Activated CD4-positive, alpha-beta T cell treated with anti-CD3 and anti-CD28 coated beads, Interleukin-2, amount 50 U/mL, for 24 hours (primary cell): ENCODE results near the gene NCOA6.
"Not testable (repeated sequence)": the region's sequence is repeated elsewhere in the genome, so short reads cannot be mapped to it uniquely, and the experiment has no call there.

ENCODE experiments used
- DNase-seq, 2 donors: peaks; one replicate each; pipeline ENCODE4 v3.0.0-alpha.2; 2020; ENCODE audit warnings: low read depth in 1 of 2, low spot score in 1 of 2

NCOA6 gene

DNA sequence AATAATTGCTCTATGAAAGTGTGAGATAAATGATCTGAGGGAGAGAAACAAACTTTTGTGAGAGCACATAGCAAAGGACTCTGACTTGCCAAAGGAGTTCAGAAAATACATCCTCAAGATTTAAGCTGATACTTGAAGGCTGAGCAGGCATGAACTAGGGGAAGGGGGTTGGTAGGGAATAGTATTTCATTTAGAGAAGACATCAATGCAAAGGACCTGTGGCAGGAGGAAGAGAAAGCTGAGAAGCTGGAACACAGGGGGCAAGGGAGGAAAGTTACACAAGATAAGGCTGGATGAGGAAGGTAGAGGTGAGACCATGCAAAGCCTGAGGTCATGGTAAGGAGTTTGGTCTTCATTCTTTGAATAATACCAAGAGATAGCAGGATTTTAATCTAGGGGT lies 50.6 kb downstream of the NCOA6 start:
- DNase-seq: no peak

DNA sequence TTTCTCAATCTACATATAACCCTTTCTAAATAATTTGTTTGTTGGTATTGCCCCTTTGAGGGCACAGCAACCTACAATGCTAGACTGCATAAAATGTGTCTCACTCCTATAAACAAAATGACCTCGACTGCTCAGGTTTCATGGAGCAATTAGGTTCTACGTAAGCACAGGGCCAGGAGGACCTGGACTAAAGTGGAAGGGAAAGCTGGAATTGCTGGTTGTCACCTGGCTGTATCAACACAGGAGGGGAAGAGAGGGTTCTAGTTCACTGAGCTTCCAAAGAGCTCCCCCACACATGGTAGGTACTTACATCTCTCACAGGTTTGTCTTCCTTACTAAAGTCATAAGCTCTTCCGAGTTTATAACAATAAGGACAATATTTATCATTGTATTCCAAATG lies 51.0 kb downstream of the NCOA6 start:
- DNase-seq: no peak

DNA sequence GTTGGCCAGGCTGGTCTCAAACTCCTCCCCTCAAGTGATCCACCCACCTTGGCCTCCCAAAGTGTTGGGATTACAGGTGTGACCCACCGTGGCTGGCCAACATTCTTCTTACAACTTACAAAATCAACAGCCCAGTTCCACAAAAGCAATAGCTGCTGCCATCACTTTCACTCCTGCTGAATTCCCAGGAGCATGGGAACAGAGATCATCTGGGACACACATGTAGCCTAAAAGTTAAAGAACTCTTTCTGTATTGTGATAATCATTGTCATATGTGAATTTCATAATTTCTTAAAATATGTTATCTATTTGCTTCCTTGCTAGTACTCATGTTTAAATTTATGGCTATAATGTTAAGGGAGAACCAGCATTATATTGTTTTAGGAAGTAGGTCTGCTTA lies 51.7 kb downstream of the NCOA6 start:
- DNase-seq: no peak

DNA sequence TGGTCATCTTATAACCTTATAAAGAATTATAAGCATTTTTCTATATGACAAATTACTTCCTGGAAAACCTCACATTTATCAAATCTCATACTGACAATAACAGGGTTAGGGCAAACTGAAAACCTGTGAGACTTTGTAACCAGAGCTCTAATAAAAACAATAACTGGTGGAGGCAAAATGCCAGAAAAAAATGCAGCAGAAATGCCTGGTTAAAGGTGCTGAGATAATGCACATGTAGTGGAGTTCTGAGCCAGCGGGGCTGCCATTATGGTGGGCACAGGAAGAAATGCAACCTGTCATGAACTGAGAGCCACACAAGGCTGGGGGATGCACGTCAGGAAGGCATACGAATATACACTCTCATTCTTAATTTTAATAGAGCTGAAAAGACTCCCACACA lies 53.0 kb downstream of the NCOA6 start:
- DNase-seq: no peak

DNA sequence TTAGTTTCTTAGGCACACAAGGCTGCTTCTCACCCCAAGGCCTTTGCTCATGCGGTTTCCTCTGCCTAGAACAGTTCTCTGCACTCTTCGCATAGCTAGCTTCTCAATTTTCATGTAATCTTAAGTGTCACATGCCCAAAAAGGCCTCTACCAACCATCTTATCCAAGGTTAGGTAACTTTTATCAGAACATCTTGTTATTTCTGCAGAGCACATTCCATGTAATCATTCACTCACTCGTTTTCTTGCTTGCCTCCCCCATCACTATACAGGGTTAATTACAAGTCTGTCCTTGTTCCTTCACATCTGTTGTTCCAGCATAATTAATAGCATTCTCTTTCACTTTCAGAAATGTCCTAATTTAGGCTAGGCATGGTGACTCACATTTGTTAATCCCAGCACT lies 53.8 kb downstream of the NCOA6 start:
- DNase-seq: no peak

DNA sequence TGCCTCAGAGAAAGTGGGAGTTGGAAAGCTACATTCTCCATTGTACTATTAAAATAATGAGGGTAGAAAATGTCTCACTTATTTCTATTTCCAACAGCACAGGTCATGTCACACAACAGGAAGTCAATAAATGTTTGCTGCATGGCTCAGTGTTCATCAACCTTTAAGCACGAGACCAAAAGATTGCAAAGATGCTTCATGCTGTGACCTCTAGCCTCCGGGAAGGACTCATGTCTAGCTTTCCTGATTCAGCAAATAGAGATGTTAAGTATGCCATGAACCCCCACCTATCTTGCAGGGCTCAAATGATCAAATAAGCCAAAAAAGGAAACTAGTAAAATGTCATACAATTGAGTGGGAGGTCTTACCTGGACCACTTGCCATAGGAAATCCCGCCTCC lies 57.4 kb downstream of the NCOA6 start:
- DNase-seq: no peak

DNA sequence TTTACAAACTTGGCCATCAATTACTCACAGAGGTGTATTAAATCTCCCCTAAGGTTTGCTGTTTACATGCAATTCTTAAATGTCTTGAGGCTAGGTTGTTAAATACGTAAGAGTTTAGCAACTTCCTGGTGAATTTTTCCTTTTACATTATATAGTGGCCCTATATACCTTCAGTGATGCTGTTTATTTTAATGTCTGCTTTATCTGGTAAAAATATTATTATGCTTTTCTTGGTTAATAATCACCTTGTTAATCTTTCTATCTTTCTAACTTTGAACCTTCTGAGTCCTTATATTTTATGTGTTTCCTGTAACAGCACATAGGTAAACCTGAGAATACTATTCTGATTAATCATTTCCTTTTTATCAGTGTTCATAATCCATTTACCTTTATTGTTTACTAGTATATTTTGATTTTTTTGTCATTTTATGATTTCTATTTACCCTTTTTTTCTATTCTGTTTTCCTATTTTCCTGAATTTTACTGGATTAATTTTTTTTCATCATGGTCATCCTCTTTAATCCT lies 63.4 kb downstream of the NCOA6 start:
- no peak for DNase-seq

DNA sequence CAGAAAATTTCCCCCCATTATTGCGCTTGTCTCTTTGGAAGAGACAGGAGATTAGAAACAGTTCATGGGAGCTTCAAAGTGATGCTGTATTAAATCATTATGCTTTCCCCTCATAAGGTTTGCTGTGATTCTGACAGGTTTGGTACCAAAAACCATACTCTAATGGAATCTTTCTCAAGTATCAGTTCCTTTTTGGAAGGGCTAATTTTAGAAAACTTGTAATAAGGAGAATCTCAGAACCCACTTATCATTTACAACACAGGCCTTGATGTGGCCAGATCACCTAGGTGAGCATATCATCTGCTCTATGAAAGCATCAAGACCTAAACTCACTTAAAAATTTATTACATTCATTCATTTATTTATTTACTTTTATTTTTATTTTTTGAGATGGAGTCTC lies 70.1 kb downstream of the NCOA6 start:
- no peak for DNase-seq

DNA sequence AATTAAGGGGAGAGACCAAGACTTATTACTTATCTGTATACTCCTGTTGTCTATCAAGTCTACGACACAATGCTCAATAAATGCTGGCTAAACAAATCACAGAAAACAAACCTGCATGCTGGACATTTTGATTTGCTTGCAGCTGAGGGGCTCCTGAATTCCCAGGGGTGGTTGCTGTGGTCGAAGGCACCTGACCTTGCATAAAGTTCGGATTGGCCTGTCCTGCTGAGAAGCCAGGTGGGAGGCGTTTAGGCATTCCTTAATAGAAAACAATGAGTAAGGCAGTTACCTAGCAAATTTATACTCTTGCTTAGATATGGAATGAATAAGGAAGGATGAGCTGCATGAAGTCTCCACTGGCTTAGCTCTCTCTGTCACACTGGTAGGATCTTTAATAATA lies 70.8 kb downstream of the NCOA6 start:
- DNase-seq: no peak

DNA sequence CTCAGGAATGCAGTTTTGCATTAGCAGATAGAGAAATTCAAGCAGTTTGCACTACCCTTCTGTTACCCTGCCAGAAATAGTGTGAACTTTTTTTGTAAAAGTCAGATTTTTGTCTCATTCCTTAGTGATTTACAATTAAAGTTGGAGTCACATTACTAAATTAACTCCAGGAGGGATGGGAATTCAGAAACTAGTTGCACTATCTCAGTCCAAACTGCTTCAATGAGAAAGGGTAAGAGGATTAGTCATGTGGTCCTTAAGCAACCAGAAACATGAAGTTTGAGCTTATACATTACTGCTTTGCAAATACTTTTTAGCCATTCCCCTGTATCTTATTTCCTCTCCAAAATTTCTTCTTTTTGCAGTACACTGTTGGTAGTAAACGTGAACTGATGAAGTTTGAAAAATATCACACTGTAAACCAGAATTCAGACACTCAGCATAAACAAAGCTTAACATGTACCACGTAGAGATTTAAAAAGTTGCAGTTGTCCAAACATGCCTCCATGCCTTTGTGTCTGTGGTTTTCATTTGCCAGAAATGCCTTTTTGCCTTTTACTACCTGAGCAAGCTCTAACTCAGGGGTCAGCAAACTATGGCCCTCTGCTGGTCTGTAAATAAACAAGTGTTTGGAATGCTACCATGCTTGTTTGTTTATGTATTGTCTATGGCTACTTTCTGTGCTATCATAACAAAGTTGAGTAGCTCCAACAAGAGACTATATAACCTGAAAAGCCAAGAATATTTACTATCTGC lies 71.6 kb downstream of the NCOA6 start:
- no peak for DNase-seq

DNA sequence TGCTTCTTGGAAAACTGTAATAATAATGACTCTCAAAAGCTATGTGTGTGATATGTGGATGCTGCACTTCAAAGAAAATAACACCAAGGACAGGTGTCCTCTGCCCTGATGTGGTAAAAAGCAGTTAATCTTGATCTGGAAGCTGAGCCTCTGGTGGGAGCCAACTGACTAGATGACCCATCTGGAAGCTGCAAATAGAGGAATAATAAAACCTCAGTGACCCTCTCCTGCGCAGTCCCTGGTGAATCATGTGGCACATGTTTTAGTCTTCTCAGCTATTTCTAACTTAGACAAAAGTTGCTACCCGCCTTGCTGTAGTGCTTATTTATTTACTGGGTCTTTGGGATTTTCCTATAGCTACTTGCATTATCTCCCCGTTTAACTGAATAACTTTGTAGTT lies 74.0 kb downstream of the NCOA6 start:
- DNase-seq: no peak

DNA sequence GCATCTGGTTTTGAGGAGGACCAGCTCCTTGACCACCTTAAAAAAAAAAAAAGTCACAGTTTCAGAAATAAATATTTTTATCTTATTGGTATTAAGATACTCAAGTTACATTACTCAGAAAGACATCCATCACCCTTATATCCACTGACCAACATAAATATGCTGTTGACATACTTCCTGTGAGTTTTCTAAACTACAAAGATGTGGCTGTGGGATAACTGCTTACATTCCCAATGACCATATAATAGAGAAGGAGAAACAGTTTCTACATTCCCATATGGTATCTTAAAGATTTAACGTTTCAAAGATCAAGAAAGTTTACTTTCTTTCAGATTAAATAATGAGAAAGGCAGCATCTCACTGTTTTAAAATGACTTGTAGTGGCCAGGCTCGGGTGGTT lies 75.0 kb downstream of the NCOA6 start:
- no peak for DNase-seq

DNA sequence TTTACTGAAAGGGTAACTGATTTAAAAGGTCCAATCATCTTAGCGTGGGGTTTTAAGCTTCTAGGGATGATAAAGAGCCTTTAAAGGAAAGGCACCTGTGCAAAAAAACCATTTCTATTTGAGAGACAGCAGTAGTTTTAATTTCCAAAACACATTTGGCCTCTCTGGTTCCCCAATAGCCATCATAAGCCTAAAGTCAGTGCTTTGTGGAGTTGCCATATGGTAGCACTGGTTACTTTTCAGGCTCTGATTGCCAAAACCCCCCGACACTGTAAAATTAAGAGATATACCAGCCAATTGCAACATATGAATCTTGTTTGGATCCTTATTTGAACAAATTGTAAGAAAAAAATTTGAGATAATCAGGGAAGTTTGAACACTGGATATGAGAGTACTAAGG lies 76.7 kb downstream of the NCOA6 start:
- DNase-seq: no peak

DNA sequence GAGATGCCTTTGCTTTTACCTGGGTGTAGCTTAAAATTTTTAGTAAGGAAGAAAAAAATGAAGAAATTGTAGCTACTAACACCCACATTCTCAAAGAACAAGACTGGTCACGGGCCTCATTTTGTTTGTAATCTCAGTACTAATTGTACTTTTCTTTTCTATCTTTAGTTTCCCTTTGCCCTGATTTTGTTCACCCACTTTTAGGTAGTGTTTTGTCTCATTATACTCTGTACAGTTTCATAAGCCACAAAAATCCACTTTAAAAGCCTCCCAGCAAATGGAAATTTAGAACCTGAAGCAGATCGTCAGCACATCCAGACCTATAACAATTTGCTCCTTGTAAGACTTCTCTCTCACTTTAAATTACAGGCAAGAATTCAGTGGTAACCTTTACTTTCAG lies 78.0 kb downstream of the NCOA6 start:
- DNase-seq: no peak

DNA sequence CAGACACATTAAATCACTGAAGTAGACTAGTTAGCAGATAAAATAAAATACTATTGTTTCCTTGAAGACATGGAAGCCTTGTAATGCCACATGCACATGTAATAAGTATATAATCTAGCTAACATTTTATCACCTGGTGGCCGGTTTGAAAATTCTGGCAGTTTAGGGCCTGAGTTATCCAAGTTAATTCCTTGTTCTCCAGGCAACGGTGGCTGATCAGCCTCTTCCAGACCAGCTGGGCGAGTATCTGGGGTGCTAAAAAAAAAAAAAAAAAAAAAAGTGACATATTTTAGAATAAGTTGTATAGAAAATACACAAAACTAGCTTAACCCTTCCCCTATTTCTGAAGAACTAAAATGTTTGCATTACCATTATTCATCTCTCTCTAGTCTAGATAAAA lies 78.8 kb downstream of the NCOA6 start:
- no peak for DNase-seq

DNA sequence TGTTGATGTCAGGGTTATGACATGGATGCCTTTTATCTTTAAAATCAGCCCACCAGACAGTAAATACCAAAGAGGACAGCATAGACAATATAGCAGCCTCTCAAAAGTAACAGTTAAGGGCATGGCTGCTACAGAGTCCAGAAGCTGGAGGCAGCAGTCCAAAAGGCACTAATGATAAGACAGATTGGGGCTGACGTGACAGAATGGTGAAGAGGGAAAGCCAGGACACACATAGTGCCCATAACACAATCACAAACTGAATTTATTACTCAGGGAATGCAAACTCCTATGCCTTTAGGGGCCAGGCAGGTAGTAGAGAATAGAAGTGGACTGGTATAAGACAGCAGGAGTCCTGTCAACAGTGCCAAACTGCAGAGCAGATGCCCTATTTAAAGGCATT lies 80.6 kb downstream of the NCOA6 start:
- DNase-seq: no peak

DNA sequence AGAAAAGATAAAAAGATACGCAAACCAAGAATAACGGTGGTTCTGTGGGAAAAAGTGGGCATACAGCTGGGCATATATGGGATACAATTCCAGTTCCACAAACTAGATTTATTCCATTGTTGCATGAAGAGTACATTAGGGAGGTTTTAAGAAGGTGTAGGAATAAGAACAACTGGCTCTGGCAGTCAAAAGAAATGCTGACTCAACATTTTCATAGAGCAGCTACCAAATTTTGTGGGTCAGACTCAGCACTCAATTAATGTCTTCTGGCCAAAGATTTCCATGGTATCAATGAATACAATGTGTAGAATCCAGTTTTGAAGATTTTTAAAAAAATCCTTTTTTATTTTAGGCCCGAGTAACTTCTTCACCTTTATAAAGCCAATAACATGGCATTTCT lies 81.1 kb downstream of the NCOA6 start:
- DNase-seq: no peak

DNA sequence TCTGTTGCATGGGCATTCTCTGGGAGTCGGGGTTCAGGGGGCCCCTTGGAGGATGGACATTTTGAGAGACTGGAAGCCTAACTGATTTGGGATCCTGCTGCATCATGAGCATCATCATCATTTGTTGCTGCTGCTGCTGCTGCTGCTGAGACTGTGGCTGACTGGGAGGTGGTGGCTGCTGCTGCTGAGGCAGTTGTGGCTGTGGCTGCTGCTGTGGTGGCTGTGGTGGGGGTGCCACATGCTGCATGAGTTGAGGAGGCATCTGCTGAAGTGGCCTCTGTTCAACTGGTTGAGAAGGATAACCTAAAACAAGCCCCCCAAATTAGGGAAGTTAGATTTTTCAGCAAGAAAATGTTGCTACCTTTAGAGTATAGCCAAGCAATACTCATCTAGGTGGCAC lies 82.4 kb downstream of the NCOA6 start:
- no peak for DNase-seq

DNA sequence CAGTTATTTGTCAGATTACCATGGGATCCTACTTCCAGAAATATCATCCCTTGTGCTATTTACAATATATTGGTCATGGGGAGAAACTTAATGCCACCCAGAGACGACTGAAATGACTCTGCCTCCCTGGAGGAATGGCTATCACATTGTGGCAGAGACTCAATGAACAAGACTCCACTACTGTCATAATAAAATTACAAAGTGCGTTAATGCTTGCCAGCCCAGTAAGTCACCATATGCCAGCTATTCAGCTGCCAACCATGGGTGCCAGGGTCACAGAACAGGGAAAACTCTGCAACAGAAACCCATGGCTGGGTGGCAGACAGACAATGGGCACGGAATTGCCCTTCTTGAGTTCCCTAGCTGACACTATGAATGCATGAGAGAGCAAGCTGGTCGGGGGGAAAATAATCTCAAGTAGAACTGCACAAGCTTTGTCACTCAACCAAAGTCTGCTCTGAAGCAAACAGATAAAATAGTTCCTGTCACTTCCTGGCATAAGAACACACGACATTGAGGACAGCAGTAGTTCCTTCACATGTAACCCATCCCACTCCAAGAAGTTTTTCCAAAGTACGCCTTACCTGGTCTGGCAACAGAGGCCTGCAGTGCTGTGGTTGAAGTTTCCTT lies 89.2 kb downstream of the NCOA6 start:
- DNase-seq: no peak

DNA sequence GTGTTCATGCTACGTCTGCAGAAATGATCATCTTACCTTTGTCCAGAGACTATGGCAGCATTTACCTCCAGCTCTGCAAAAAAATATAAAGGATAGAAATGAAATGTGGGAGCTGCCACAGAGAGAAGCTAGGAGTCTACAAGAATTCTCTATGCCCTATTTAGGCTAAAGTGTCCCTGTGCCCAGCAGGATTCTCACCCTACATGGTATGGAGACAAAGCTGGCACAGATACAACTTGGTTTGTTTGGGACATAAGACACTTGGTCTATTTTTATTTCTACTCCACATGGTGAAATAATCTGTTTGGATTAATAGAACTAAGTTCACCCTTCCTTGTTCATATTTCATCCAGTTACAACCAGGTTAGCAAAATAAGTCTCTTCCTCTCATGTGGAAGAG lies 92.9 kb downstream of the NCOA6 start:
- DNase-seq: no peak

DNA sequence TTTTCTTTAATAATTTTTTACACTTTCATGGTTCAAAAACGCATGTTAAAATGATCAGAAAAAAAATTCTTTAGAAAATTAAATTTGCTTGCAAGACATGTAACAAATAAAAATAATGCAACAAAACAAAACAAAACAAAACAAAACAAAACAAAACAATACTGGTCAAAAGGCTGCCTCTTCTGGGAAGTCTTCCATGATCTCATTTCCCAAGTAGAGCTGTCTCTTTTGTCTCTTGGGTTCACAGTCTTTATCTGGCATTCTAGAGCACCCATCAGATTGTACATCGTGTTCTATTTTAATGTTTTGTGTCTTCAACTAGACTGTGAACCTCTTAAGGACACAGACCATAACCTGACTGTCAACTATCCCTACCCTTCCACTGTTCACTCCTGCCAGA lies 96.0 kb downstream of the NCOA6 start:
- DNase-seq: no peak

DNA sequence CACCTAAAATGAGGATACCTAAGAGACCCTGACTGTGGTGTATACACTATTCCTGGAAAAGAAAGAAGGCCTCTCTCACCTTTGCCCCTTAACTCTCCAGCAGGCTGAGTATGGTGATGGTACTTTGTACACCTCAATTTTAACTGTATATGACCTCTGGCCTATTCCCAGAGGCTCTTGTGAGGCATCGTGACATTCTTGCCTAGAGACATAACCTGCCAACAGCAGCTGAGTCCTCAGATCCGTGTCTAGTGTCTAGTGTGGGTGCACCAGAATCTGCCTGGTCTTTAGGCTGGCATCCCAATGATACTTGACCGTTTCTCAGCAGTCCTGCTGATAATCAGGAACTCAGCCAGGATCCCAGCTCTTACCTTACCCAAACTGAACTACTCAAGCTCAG lies 101.3 kb downstream of the NCOA6 start:
- DNase-seq: no peak

DNA sequence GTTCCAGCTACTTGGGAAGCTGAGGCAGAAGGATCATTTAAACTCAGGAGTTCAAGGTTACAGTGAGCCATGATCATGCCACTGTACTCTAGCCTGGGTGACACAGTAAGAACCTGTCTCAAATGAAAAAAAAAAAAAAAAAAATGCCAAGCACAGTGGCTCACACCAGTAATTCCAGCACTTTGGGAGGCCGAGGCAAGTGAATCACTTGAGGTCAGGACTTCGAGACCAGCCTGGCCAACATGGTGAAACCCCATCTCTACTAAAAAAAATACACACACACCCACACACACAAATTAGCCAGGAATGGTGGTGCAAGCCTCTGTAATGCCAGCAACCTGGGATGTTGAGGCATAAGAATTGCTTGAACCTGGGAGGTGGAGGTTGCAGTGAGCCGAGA lies 102.9 kb downstream of the NCOA6 start:
- not testable (repeated sequence) for DNase-seq
